Measurements from ENCODE around the gene TRMT1.

The TRMT1 gene

GRCh38 chr19:13101590-13102415 lies 14.7 kb downstream of the TRMT1 start:
- no peak for DNase-seq

GRCh38 chr19:13100841-13101589 lies 15.5 kb downstream of the TRMT1 start:
- DNase-seq: no peak

- peak; percentile 42 for DNase-seq
Observed at GRCh38 chr19:13100031-13100588, 16.4 kb downstream of the TRMT1 start.

- peak; percentile 57 for DNase-seq
Observed at GRCh38 chr19:13099073-13099999, 17.2 kb downstream of the TRMT1 start.

- DNase-seq: no peak
Observed at GRCh38 chr19:13098277-13099072, 18.1 kb downstream of the TRMT1 start.

GRCh38 chr19:13097463-13098258 lies 18.9 kb downstream of the TRMT1 start:
- DNase-seq: no peak

GRCh38 chr19:13097033-13097462 lies 19.5 kb downstream of the TRMT1 start:
- DNase-seq: no peak

- no peak for DNase-seq
Observed at GRCh38 chr19:13095934-13096927, 20.3 kb downstream of the TRMT1 start.

GRCh38 chr19:13095393-13095784 lies 21.2 kb downstream of the TRMT1 start:
- no peak for DNase-seq

- DNase-seq: no peak
Observed at GRCh38 chr19:13094771-13095392, 21.7 kb downstream of the TRMT1 start.

- DNase-seq: no peak
Observed at GRCh38 chr19:13094106-13094504, 22.4 kb downstream of the TRMT1 start.

- peak; percentile 66 for DNase-seq
Observed at GRCh38 chr19:13093407-13094105, 23.0 kb downstream of the TRMT1 start.

GRCh38 chr19:13092606-13093235 lies 23.8 kb downstream of the TRMT1 start:
- no peak for DNase-seq

GRCh38 chr19:13092158-13092543 lies 24.4 kb downstream of the TRMT1 start:
- no peak for DNase-seq

GRCh38 chr19:13091400-13092157 lies 25.0 kb downstream of the TRMT1 start:
- no peak for DNase-seq

- DNase-seq: no peak
Observed at GRCh38 chr19:13090511-13091231, 25.9 kb downstream of the TRMT1 start.
